Measurements from ENCODE around the gene TEAD4.

DNA sequence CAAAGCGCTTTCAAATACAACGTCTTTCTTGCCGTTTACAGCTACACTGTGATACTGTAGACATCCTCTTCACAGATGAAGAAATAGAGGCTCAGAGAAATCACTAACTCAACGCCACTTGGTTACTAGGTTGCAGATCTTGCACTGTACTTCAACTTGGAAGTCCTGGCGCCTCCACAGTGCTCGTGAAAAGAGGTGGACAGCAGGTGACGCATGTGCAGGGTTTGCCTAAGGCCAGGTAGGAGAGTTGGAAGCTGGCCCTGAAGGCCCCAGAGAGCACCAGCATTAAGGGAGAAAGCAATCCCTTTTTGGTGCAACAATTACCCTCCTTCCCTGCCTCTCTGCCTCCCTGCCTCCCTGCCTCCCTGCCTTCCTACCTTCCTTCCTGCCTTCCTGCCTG, 95.2 kb downstream of the TEAD4 start:
- TF ChIP-seq, protein P1, sequence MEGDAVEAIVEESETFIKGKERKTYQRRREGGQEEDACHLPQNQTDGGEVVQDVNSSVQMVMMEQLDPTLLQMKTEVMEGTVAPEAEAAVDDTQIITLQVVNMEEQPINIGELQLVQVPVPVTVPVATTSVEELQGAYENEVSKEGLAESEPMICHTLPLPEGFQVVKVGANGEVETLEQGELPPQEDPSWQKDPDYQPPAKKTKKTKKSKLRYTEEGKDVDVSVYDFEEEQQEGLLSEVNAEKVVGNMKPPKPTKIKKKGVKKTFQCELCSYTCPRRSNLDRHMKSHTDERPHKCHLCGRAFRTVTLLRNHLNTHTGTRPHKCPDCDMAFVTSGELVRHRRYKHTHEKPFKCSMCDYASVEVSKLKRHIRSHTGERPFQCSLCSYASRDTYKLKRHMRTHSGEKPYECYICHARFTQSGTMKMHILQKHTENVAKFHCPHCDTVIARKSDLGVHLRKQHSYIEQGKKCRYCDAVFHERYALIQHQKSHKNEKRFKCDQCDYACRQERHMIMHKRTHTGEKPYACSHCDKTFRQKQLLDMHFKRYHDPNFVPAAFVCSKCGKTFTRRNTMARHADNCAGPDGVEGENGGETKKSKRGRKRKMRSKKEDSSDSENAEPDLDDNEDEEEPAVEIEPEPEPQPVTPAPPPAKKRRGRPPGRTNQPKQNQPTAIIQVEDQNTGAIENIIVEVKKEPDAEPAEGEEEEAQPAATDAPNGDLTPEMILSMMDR (IDR thresholded peaks at IDR 0.05): no peak
- no peak for TF ChIP-seq ZFX (IDR thresholded peaks at IDR 0.05; ENCODE audit: borderline replicate concordance)

Data from 22Rv1 (cell line).